Stimulated activated CD8-positive, alpha-beta memory T cell treated with anti-CD3 and anti-CD28 coated beads, Interleukin-4, amount 100 ng/mL, for 48 hours (primary cell): ENCODE data around the gene LPIN1.

Experiments
- DNase-seq: peaks from one replicate; pipeline ENCODE4 v3.0.0-alpha.2; 2020

The LPIN1 gene

DNA sequence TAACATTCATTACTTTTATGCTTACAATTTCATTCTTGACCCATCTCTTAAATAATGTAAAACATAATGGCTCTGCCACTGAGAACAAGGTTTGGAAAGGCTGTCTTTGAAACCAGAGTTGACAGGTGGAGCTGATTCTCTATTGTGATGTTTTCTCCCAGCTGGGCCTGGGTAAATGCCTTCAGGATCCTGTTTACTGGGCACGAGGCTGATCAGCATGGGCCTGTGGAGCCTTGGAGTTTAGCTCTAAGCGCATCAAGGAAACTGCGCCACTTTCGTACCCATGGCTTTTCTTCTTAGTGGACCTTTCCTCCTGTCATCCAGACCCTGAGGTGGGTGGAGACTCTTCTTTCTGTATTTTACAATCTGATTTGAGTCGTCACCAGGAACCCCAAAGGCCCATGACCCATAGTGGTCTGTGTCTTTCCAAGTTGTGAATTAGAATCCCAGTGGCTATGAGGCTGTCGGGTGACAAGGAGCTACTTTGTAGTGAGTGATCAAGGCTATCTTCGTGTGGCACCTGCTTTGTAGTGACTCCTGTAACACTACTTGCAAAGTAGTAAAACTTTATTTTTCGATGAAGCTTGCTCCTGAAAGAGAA is 123.1 kb downstream of the LPIN1 start:
- DNase-seq: no peak

DNA sequence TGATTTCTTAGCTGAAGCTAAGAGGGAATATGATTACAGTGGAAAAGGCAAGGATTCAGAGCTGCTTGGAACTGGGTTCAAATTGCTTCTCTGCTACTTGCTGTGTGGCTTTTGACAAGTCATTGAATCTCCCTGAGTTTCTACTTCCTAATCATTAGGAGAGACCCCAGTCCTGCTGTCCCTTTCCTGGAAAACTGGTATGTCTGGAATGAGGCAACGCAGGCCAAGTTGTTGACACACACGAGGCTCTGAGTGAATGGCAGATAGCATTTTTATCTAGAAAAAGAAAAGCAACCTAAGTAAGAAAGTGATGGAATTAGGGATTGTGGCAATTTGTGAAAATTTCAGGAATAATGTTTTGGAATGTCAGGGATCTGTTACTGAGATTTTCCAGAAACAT is 123.6 kb downstream of the LPIN1 start:
- no peak for DNase-seq

DNA sequence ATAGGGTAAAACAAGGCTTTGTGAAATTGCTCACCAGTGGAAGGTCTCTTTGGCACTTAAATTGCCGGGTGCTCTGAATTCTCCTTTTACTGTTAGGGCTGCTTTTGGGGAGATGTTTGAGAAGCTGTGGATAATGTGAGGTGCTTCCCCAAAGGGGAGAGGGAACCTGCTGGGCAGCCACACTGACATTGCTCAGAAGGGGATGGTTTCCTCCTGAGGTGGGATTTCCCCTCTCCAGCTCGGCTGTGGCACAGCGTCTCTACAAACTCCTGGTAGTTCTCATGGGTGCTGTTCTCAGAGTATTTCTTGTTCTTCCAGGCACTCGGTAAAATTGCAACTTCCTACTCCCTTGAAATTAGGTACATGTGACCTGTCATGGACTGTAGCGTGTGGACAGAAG is 124.2 kb downstream of the LPIN1 start:
- no peak for DNase-seq

DNA sequence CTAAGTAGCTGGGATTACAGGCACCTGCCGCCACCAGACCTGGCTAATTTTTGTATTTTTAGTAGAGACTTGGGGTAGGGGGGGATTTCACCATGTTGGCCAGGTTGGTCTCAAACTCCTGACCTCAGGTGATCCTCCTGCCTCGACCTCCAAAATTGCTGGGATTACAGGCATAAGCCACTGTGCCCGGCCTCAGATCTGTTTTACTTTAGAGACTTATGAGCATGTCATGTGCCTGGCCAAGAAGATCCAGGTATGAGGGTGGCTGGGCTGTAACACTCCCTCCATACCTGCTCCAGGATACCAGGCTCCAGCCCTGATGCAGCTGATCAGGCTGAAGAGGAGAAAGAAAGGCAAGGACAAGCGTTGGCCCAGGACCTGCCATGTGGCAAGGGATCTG is 125.0 kb downstream of the LPIN1 start:
- no peak for DNase-seq

DNA sequence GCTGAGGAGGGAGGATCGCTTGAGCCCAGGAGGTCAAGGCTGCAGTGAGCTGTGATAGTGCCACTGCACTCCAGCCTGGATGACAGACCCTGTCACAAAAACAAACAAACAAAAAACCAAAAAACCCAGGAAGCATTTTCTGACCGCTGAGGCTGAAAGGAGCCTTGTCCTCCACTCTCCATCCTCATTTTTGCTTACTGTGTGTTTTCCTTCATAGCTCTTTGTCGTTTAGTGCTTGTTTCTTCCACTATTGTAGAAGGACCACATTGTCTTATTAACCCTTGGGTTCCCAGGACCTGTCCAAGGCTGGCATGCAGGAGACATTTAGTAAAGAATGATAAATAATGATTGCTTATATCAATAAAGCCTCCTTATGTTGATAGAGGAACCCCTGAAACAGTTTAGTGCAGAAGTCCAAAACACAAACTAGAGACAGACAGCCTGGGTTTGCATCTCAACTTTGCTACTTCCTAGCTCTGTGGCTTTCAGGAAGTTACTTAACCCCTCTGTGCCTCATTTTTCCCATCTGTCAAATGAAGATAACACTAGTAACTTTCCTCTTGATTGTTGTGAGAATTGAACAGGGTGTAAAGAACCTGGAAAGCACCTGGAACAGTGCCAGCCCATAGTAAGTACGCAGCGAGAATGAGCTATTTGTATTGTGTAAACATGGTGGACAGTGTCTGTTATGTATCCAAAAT is 126.0 kb downstream of the LPIN1 start:
- no peak for DNase-seq

DNA sequence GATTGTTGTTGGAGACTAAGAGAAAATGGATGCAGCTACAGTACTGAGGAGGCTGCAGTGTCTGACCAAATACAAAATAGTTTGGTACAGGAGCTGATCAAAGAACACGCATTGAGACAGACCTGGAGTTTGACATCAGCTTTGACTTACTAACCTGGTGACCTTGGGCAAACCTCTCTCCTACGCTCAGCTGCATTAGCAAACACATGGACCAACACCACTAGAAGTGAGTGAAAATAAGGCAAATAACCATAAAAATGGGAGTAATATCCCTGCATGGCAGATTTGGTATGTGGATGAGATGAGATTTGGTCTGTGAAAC is 126.5 kb downstream of the LPIN1 start:
- DNase-seq: no peak

DNA sequence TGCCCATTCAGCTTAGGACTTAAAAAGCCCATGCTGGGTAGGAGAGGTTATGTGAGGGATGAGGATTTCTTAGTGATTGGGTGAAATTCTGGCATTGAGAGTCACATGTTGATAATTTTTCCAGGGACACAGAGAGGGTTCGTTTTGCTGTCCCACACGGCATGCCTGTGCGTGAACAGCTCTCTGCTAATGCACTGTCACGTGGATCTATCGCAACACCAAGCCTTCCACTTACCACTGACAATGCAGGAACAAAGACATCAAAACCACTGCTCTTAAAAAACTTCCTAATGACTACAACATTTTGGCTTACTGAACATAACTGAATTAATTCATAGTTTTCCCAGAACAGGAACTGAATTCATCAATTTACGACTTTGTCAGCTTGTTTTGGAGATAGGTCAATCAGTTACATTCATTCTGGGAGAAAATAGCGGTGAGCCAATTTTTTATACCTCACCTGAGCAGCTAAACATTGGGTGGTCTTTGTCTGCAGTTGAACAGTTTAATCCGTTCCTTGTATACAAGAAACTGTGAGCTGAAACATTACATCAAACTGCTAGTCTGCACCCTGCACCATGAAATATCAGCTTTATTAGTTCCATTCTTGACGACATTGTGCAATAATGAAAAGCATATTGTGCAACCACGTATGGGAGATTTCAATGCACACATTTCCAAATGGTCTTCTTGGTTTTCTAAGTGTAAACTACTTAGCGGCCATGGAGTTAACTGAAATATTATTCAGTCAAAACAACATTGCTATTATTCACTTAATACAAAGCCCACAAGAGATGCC is 127.1 kb downstream of the LPIN1 start:
- DNase-seq: no peak

DNA sequence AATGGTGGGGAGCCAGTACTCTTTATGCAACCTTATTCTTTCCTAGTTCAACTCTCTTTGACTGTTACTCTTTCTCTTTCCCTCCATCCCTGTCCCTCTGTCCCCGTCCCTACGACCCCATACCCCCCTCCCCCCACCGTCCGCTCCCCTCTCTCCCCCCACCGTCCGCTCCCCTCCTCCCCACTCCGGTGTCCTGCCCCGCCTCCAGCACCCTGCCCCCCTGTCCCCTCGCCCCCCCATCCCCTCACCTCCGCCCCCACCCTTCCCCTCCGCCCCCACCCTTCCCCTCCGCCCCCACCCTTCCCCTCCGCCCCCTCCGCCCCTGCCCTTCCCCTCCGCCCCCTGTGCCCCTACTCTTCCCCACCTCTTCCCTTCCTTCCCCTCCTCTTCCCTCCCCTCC is 128.4 kb downstream of the LPIN1 start:
- no peak for DNase-seq

DNA sequence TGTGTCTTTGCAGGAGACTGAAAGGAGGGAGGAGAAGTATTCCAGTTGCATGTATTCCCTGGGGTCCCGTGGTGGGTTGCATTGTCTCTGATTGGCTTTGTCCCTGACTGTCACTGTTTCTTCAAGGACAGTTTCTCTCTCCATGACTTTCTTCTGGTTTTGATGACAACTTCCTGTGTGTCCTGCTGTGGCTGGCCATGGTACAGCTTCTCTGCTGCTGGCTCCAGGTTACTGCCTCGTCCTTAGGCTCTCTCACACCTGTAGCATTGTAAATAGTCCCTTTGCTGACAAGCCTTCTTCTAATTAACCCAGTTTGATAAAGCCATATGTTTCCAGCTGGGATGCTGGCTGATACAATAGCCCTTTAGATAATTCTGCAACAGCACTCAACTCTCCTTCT is 129.0 kb downstream of the LPIN1 start:
- no peak for DNase-seq

DNA sequence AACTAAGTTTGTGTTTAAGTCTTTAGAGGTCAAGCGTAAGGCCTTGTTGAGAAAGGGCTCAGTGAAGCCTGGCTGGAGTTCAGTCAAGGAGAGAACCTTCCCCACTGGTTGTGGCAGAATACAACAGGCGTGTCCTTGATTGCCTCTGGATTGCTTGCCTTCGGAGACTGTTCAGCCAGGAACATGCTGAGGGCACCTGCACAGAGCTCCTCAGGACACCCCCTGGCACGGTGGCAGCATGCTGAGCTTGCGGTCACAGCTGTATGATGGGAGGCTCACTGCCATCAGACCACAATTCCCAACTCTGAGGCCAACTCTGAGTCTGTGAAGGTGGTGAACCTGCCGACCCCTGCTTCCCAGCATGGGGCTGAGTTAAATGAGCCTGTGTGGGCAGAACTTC is 130.0 kb downstream of the LPIN1 start:
- no peak for DNase-seq

DNA sequence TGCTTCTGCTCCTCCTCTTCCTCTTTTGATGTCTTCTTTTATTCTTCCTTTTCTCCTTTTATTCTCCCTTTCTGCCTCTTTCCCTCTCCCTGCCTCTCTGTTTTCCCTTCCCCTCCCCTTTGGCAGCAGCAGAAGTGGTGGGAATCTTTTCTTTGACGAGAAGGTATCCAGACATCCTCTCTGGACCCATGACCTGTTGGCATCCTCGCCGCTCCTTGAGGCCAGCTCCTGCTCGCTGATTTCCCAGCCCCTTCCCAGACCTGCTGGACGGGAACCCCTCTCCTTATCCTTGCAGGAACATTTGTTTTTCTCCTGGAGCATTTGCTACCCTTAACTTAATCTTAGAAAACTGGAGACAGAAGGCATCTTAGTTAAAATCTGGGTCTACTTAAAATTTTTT is 130.5 kb downstream of the LPIN1 start:
- no peak for DNase-seq
